HEK293 (cell line): ENCODE results near the gene MAPKAPK3.

Experiments used
- CTCF ChIA-PET: fragments of 350-600 bp; formaldehyde crosslinking; extraction: SDS; loops from one replicate; lab custom pipeline; 2021; ENCODE audit warnings: antibody characterized with exemption; lab: Yijun Ruan, JAX
- POLR2A ChIA-PET: fragments of 300-600 bp; formaldehyde crosslinking; extraction: SDS; loops from one replicate; lab custom pipeline; 2020; ENCODE audit warnings: antibody characterized with exemption, inconsistent platforms; lab: Yijun Ruan, JAX
- H3K27ac ChIP-seq: fragments of 200-500 bp; sonication (Bioruptor generic); 2 replicates; pipeline ENCODE4 v1.5.1; 2014; ENCODE audit warnings: low read depth, low read length, control low read depth, inconsistent platforms; ENCODE audit errors: extremely low read depth
- H3K36me3 ChIP-seq, 2 experiments: fragments of 200-500 bp in 1 of 2; sonication (Bioruptor generic) in 1 of 2; 1 replicate in 1 of 2; 2 replicates in 1 of 2; pipeline ENCODE4 v1.5.1; 2014 to 2017; ENCODE audit warnings: inconsistent platforms in 2 of 2, low read length in 2 of 2; ENCODE audit not compliant: control insufficient read depth in 2 of 2, insufficient read depth in 1 of 2
- H3K4me1 ChIP-seq: fragments of 200-500 bp; sonication (Bioruptor generic); 2 replicates; pipeline ENCODE4 v1.5.1; 2014; ENCODE audit warnings: mild to moderate bottlenecking, low read length, inconsistent platforms; ENCODE audit not compliant: control insufficient read depth, insufficient read depth
- H3K4me3 ChIP-seq: 2 replicates; pipeline ENCODE4 v1.5.1; 2011; ENCODE audit warnings: low read depth, mild to moderate bottlenecking, control low read depth, low read length, moderate library complexity
- H3K9me3 ChIP-seq: fragments of 200-500 bp; sonication (Bioruptor generic); 2 replicates; pipeline ENCODE4 v1.5.1; 2014; ENCODE audit warnings: low read depth, low read length, inconsistent platforms; ENCODE audit not compliant: control insufficient read depth, insufficient read depth
- FEZF1 ChIP-seq: fragments of 450-650 bp; formaldehyde crosslinking; IDR thresholded peaks from 2 replicates; pipeline ENCODE4 v1.5.1; 2016; ENCODE audit warnings: missing biosample characterization, missing genetic modification characterization
- KLF10 ChIP-seq: fragments of 450-650 bp; IDR thresholded peaks from 2 replicates; pipeline ENCODE4 v1.5.1; 2018; ENCODE audit warnings: missing biosample characterization, mild to moderate bottlenecking, missing genetic modification characterization
- PATZ1 ChIP-seq: fragments of 450-650 bp; formaldehyde crosslinking; IDR thresholded peaks from 2 replicates; pipeline ENCODE4 v1.5.1; 2016; ENCODE audit warnings: missing biosample characterization, missing genetic modification characterization
- ZBTB20 ChIP-seq: fragments of 450-650 bp; formaldehyde crosslinking; IDR thresholded peaks from 2 replicates; pipeline ENCODE4 v1.5.1; 2016; ENCODE audit warnings: missing biosample characterization, missing genetic modification characterization
- ZBTB7A ChIP-seq: fragments of 450-650 bp; formaldehyde crosslinking; IDR thresholded peaks from 2 replicates; pipeline ENCODE4 v1.5.1; 2016; ENCODE audit warnings: low read depth, missing biosample characterization, missing genetic modification characterization
- ZFP3 ChIP-seq: fragments of 450-650 bp; formaldehyde crosslinking; IDR thresholded peaks from 2 replicates; pipeline ENCODE4 v1.5.1; 2016; ENCODE audit warnings: low read depth, missing biosample characterization, missing genetic modification characterization
- ZNF10 ChIP-seq: fragments of 450-650 bp; formaldehyde crosslinking; IDR thresholded peaks from 2 replicates; pipeline ENCODE4 v1.5.1; 2017; ENCODE audit warnings: missing biosample characterization, missing genetic modification characterization
- ZNF146 ChIP-seq: fragments of 450-650 bp; formaldehyde crosslinking; IDR thresholded peaks from 2 replicates; pipeline ENCODE4 v1.5.1; 2016; ENCODE audit warnings: missing biosample characterization, missing genetic modification characterization
- ZNF155 ChIP-seq: fragments of 450-650 bp; formaldehyde crosslinking; IDR thresholded peaks from 2 replicates; pipeline ENCODE4 v1.5.1; 2016; ENCODE audit warnings: missing biosample characterization, missing genetic modification characterization
- ZNF184 ChIP-seq: fragments of 450-650 bp; IDR thresholded peaks from 2 replicates; pipeline ENCODE4 v1.5.1; 2018; ENCODE audit warnings: missing biosample characterization, mild to moderate bottlenecking, missing genetic modification characterization
- ZNF211 ChIP-seq: fragments of 450-650 bp; formaldehyde crosslinking; IDR thresholded peaks from 2 replicates; pipeline ENCODE4 v1.5.1; 2016; ENCODE audit warnings: low read depth, missing biosample characterization, missing genetic modification characterization
- ZNF341 ChIP-seq: fragments of 450-650 bp; formaldehyde crosslinking; IDR thresholded peaks from 2 replicates; pipeline ENCODE4; 2016; ENCODE audit warnings: low read depth, missing biosample characterization, missing genetic modification characterization
- ZNF362 ChIP-seq: fragments of 450-650 bp; formaldehyde crosslinking; IDR thresholded peaks from 2 replicates; pipeline ENCODE4 v1.5.1; 2016; ENCODE audit warnings: missing biosample characterization, missing genetic modification characterization
- ZNF394 ChIP-seq: fragments of 450-650 bp; formaldehyde crosslinking; IDR thresholded peaks from 2 replicates; pipeline ENCODE4 v1.5.1; 2016; ENCODE audit warnings: missing biosample characterization, missing genetic modification characterization, mild to moderate bottlenecking, moderate library complexity, borderline replicate concordance
- ZNF623 ChIP-seq: fragments of 450-650 bp; formaldehyde crosslinking; IDR thresholded peaks from 2 replicates; pipeline ENCODE4 v1.5.1; 2016; ENCODE audit warnings: missing biosample characterization, missing genetic modification characterization
- ZNF768 ChIP-seq: fragments of 450-650 bp; formaldehyde crosslinking; IDR thresholded peaks from 2 replicates; pipeline ENCODE4 v1.5.1; 2018; ENCODE audit warnings: missing biosample characterization, mild to moderate bottlenecking, missing genetic modification characterization
- ZNF777 ChIP-seq: fragments of 450-650 bp; formaldehyde crosslinking; IDR thresholded peaks from 2 replicates; pipeline ENCODE4 v1.5.1; 2017; ENCODE audit warnings: missing biosample characterization, missing genetic modification characterization, borderline replicate concordance
- ZSCAN16 ChIP-seq: fragments of 450-650 bp; formaldehyde crosslinking; IDR thresholded peaks from 2 replicates; pipeline ENCODE4 v1.5.1; 2016; ENCODE audit warnings: missing biosample characterization, missing genetic modification characterization

Gene MAPKAPK3

GRCh38 chr3:50696276-50696675 is 79.3 kb downstream of the MAPKAPK3 start:
- POLR2A ChIA-PET, result no interaction called here
- CTCF ChIA-PET, result interaction anchor here (0.6 kb wide), 1 partner anchor 30 kb away, joined by 6 read pairs; no protein-coding TSS in a partner anchor
- H3K27ac ChIP-seq, result no peak overlapping the region
- H3K4me1 ChIP-seq, result no peaks in the 10 kb centered on the region
- H3K9me3 ChIP-seq, result no peaks in the 10 kb centered on the region
- H3K4me3 ChIP-seq, result no peak overlapping the region
- H3K36me3 ChIP-seq, result no peaks in the 10 kb centered on the region
- TF ChIP-seq FEZF1 (tag by site-specific recombination) (no peak), ZSCAN16 (tag by site-specific recombination) (no peak), KLF10 (tag by site-specific recombination) (no peak), ZFP3 (tag by site-specific recombination) (no peak), ZNF777 (tag by site-specific recombination) (no peak), ZNF768 (no peak), PATZ1 (tag by site-specific recombination) (no peak), ZBTB7A (tag by site-specific recombination) (no peak), ZNF394 (tag by site-specific recombination) (no peak), ZNF184 (no peak), ZNF155 (tag by site-specific recombination) (no peak), ZBTB20 (tag by site-specific recombination) (no peak)

GRCh38 chr3:50698269-50698668 is 81.3 kb downstream of the MAPKAPK3 start:
- Histone ChIP-seq H3K36me3 (no peaks in the 10 kb centered on the region), H3K9me3 (no peaks in the 10 kb centered on the region), H3K4me3 (no peak overlapping the region), H3K27ac (no peak overlapping the region), H3K4me1 (no peaks in the 10 kb centered on the region)
- ChIA-PET POLR2A (no interaction called here), CTCF (no interaction called here)
- TF ChIP-seq ZNF10 (tag by site-specific recombination), result no peak
- TF ChIP-seq ZNF341 (tag by site-specific recombination), result no peak
- TF ChIP-seq ZNF211 (tag by site-specific recombination), result no peak
- TF ChIP-seq ZNF146 (tag by site-specific recombination), result 0 out of 2 replicates have a peak, but pooled peaks have one; percentile 31
- peak; percentile 53; the same call in 1 of the 2 replicates for TF ChIP-seq ZNF362 (tag by site-specific recombination)
- no peak for TF ChIP-seq ZNF623 (tag by site-specific recombination)
